K562 (cell line): ENCODE data around the gene FRMD1. TPM values are rescaled to one million over a fixed set of nuclear protein-coding genes. Genes with fewer than 3 reads are reported as not detected.

Experiments used
- ATAC-seq: fragments of 200-7000 bp; cut with Tn5 transposase; 3 replicates; pipeline ENCODE4 v1.9.1; 2020; ENCODE audit warnings: moderate library complexity
- BruUV-seq: library from RNA; stranded (reverse); fragments of 400-500 nt; replicated peaks from 2 replicates; lab custom pipeline; 2021; lab: Mats Ljungman, UMichigan
- CTCF ChIA-PET: fragments of 300-600 bp; formaldehyde crosslinking; extraction: SDS; loops from one replicate; lab custom pipeline; 2021; ENCODE audit warnings: low intra/inter-chr PET ratio; lab: Yijun Ruan, JAX
- POLR2A ChIA-PET: fragments of 300-600, 350-650 bp; sonication (Branson Sonifier 250); formaldehyde crosslinking; extraction: SDS; loops from one replicate; lab custom pipeline; 2021; ENCODE audit warnings: antibody characterized with exemption, inconsistent platforms; lab: Yijun Ruan, JAX
- DNase-seq, 4 experiments: peaks; one replicate each; pipeline versions ENCODE4 v3.0.0 to v3.0.0-alpha.2; 2011 to 2018; ENCODE audit warnings: low spot score in 3 of 4, mixed read lengths in 3 of 4; ENCODE audit errors: extremely low read depth in 1 of 4
- FAIRE-seq: peaks from 2 replicates; lab custom pipeline; 2011; peaks lifted over from hg19 to GRCh38; lab: Jason Lieb, UNC
- H2AFZ ChIP-seq: 2 replicates; pipeline ENCODE4 v1.6.0; 2011; ENCODE audit warnings: low read depth, low read length, control low read depth, inconsistent platforms
- H3K27ac ChIP-seq: fragments of 200-600 bp; 3 replicates; pipeline ENCODE4 v1.8.0; 2011; ENCODE audit warnings: low read depth, mild to moderate bottlenecking, control low read depth, inconsistent platforms, low read length, moderate library complexity, mixed read lengths; ENCODE audit errors: extremely low read depth
- H3K27me3 ChIP-seq, 2 experiments: fragments of 300-600 bp in 1 of 2; 2 replicates in 1 of 2; 3 replicates in 1 of 2; pipeline versions ENCODE4 v1.6.0 to v1.8.0; 2011; ENCODE audit warnings: inconsistent platforms in 2 of 2, low read length in 2 of 2, mild to moderate bottlenecking in 1 of 2, mixed read lengths in 1 of 2, moderate library complexity in 1 of 2; ENCODE audit not compliant: control insufficient read depth in 2 of 2, insufficient read depth in 2 of 2
- H3K36me3 ChIP-seq: fragments of 300-600 bp; 3 replicates; pipeline ENCODE4 v1.8.0; 2011; ENCODE audit warnings: mild to moderate bottlenecking, low read length, inconsistent platforms; ENCODE audit not compliant: control insufficient read depth, insufficient read depth
- H3K4me1 ChIP-seq, 2 experiments: fragments of 200-600 bp in 1 of 2; replicated peaks in 1 of 2; 2 replicates in 1 of 2; 3 replicates in 1 of 2; pipeline versions ENCODE4 v1.5.1 to v1.8.0; 2011; ENCODE audit warnings: inconsistent platforms in 2 of 2, low read length in 2 of 2, mild to moderate bottlenecking in 1 of 2, mixed read lengths in 1 of 2, moderate library complexity in 1 of 2; ENCODE audit not compliant: control insufficient read depth in 2 of 2, insufficient read depth in 2 of 2
- H3K4me2 ChIP-seq: 2 replicates; pipeline ENCODE4 v1.6.1; 2011; ENCODE audit warnings: low read length, control low read depth, inconsistent platforms, mixed read lengths; ENCODE audit not compliant: insufficient read depth
- H3K4me3 ChIP-seq: fragments of 200-600 bp; sonication (generic), shearing (Covaris generic); 2 replicates; pipeline ENCODE4 v1.5.1; 2016; ENCODE audit warnings: control low read depth, inconsistent platforms
- H3K79me2 ChIP-seq: fragments of 200-600 bp; 3 replicates; pipeline ENCODE4 v1.8.0; 2011; ENCODE audit warnings: low read length, inconsistent platforms; ENCODE audit not compliant: control insufficient read depth, insufficient read depth
- H3K9ac ChIP-seq, 2 experiments: 2 replicates each; pipeline versions ENCODE4 v1.6.0 to v1.6.1; 2011; ENCODE audit warnings: low read depth in 2 of 2, low read length in 2 of 2, control low read depth in 1 of 2, inconsistent platforms in 1 of 2, mild to moderate bottlenecking in 1 of 2, mixed read lengths in 1 of 2; ENCODE audit not compliant: insufficient read depth in 1 of 2
- H3K9me1 ChIP-seq: one replicate; pipeline ENCODE4 v1.6.0; 2011; ENCODE audit warnings: inconsistent platforms, mild to moderate bottlenecking, low read length, moderate library complexity; ENCODE audit not compliant: control insufficient read depth, insufficient read depth
- H3K9me3 ChIP-seq: replicated peaks from 2 replicates; pipeline ENCODE4 v1.5.1; 2011; ENCODE audit warnings: low read depth, low read length, inconsistent platforms; ENCODE audit not compliant: control insufficient read depth, insufficient read depth
- H4K20me1 ChIP-seq: replicated peaks from 2 replicates; pipeline ENCODE4 v1.6.1; 2011; ENCODE audit warnings: low read length, inconsistent platforms, mixed read lengths; ENCODE audit not compliant: control insufficient read depth, insufficient read depth
- BRF1 ChIP-seq: IDR thresholded peaks from 3 replicates; pipeline ENCODE4 v1.6.1; 2011; ENCODE audit warnings: borderline replicate concordance, mild to moderate bottlenecking; ENCODE audit not compliant: insufficient read length; ENCODE audit errors: extremely low read depth
- CEBPB ChIP-seq: fragments of 450-650 bp; IDR thresholded peaks from 2 replicates; pipeline ENCODE4 v1.6.1; 2016; ENCODE audit warnings: missing genetic modification characterization, missing compliant biosample characterization
- CHD1 ChIP-seq: fragments of 200-600 bp; sonication (generic); IDR thresholded peaks from one replicate; pipeline ENCODE4 v1.6.1; 2012; ENCODE audit warnings: mild to moderate bottlenecking, moderate library complexity, low read length, inconsistent platforms
- SMARCA4 ChIP-seq: fragments of 450-650 bp; IDR thresholded peaks from 2 replicates; pipeline ENCODE4 v1.6.1; 2016
- ZBTB7A ChIP-seq: IDR thresholded peaks from 2 replicates; pipeline ENCODE4 v1.6.1; 2011; ENCODE audit warnings: low read depth, mild to moderate bottlenecking, low read length, moderate library complexity, borderline replicate concordance; ENCODE audit not compliant: control insufficient read depth
- ZNF263 ChIP-seq: sonication (generic); formaldehyde crosslinking; IDR thresholded peaks from 2 replicates; pipeline ENCODE4 v1.8.0; 2022; ENCODE audit warnings: mild to moderate bottlenecking, missing genetic modification reagents, borderline replicate concordance
- ZNF583 ChIP-seq: fragments of 250-450 bp; sonication (Bioruptor Pico); IDR thresholded peaks from 2 replicates; pipeline ENCODE4 v1.4.0; 2020
- WGBS: fragments of 100-300 bp; shearing (Covaris generic); methylation state at CpG from one replicate; pipeline ENCODE4 v1.1.6; 2016; ENCODE audit warnings: low coverage, mixed read lengths; ENCODE audit not compliant: insufficient coverage; ENCODE audit errors: missing lambda C conversion rate; 5-methylcytosine and 5-hydroxymethylcytosine counted together
- in situ Hi-C: fragments of 300-500 bp; cut with MboI; formaldehyde crosslinking; loops from 4 replicates; pipeline ENCODE4 v1.15.0; 2018; ENCODE audit warnings: inconsistent platforms, mixed read lengths
- intact Hi-C: fragments of 100-400 bp; cut with micrococcal nuclease; formaldehyde crosslinking; loops from 2 replicates; pipeline ENCODE4 v1.14.2; 2022
- polyA plus RNA-seq, 8 experiments: library from polyadenylated mRNA; depleted of rRNA in 4 of 8; stranded (reverse) in 5 of 8; unstranded in 3 of 8; fragments of >200 nt; fragmentation: Nextera tagmentation in 2 of 8; fragmentation: Illumina TruSeq in 1 of 8; extraction: Ambion mirVana in 2 of 8; extraction: Trizol in 1 of 8; gene quantifications; 2 replicates each; pipeline versions ENCODE4 v1.2.1 to v1.2.3, GENCODE V29; 2011 to 2014; ENCODE audit warnings: inconsistent platforms in 1 of 8, missing spikeins in 1 of 8
- total RNA-seq, 7 experiments: library from RNA; depleted of rRNA in 6 of 7; stranded (reverse); fragments of >200 nt in 6 of 7; fragmentation: Illumina TruSeq in 2 of 7; extraction: Trizol in 2 of 7; gene quantifications; 2 replicates each; pipeline versions ENCODE4 v1.2.1 to v1.2.3, GENCODE V29; 2011 to 2021; ENCODE audit warnings: low replicate concordance in 1 of 7
- TF ChIP-seq, protein P1 (sequence below), 2 experiments: fragments of 450-650 bp in 1 of 2; sonication (generic) in 1 of 2; formaldehyde crosslinking; conservative IDR thresholded peaks; 2 replicates each; pipeline versions ENCODE4 v1.4.0 to v1.8.1; 2020 to 2022; ENCODE audit warnings: mild to moderate bottlenecking in 1 of 2, missing genetic modification reagents in 1 of 2
- TF ChIP-seq, protein P2 (sequence below), 2 experiments: fragments of 450-650 bp; IDR thresholded peaks; 2 replicates each; pipeline ENCODE4 v1.6.1; 2018; ENCODE audit warnings: mild to moderate bottlenecking in 2 of 2, low read depth in 1 of 2; ENCODE audit not compliant: partially characterized antibody in 2 of 2
- TF ChIP-seq, protein P3 (sequence below): fragments of 450-650 bp; IDR thresholded peaks from 2 replicates; pipeline ENCODE4 v1.6.1; 2017; ENCODE audit warnings: antibody characterized with exemption, mild to moderate bottlenecking
- TF ChIP-seq, protein P4 (sequence below): sonication (generic); formaldehyde crosslinking; IDR thresholded peaks from 2 replicates; pipeline ENCODE4 v1.4.0; 2020; ENCODE audit warnings: mild to moderate bottlenecking, missing genetic modification reagents

The FRMD1 gene
- total and polyA plus RNA-seq, 9 of the 15 experiments (the other 6 are each of a cell fraction or from before 2014, with no cell fraction given) = 0.01 to 0.04 (median 0.01) TPM; not detected in 6

DNA sequence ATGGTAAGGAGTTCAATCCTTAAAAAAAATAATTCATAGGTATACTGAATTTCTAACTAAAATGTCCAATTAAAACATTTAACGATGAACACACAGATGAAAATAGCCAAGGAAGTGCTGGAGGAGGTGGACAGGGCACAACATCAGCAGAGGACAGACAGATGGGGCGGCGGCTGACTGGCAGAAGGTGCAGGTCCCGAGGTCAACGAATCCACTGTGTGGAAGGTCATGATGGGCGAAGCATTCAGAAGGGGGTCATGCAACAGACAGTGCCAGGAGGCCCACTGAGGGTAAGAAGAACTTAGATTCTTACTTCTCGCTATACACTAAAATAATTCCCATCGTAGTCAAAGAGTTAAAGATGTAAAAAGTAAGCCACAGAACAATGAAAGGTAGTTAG is 34.2 kb upstream of the FRMD1 start:
- Histone ChIP-seq H3K27me3 (peaks cover 0 to 29% of the 10 kb centered on the region in 2 experiments; a peak in 4 of 5 replicates), H3K4me2 (no peak overlapping the region), H4K20me1 (no peaks in the 10 kb centered on the region), H2AFZ (no peak overlapping the region), H3K36me3 (no peaks in the 10 kb centered on the region), H3K9me3 (no peaks in the 10 kb centered on the region), H3K9ac (no peak overlapping the region), H3K9me1 (no peaks in the 10 kb centered on the region), H3K4me1 (no peaks in the 10 kb centered on the region; a peak in 2 of 5 replicates), H3K79me2 (no peaks in the 10 kb centered on the region), H3K4me3 (no peak overlapping the region), H3K27ac (no peak overlapping the region)
- intact Hi-C loops (no loop called here), in situ Hi-C loops (no loop called here)
- BruUV-seq = no TSS peak
- 0% methylated on average over 8 of the region's 8 CpGs for WGBS
- DNase-seq (no peak), ATAC-seq (no peak), FAIRE-seq (no peak)
- POLR2A ChIA-PET = no interaction called here
- CTCF ChIA-PET = interaction anchor here (0.6 kb wide), 1 partner anchor 645 kb away, joined by 4 read pairs; no protein-coding TSS in a partner anchor
- no peak for TF ChIP-seq ZNF263 (CRISPR knock-in tag)
- TF ChIP-seq, protein P1, sequence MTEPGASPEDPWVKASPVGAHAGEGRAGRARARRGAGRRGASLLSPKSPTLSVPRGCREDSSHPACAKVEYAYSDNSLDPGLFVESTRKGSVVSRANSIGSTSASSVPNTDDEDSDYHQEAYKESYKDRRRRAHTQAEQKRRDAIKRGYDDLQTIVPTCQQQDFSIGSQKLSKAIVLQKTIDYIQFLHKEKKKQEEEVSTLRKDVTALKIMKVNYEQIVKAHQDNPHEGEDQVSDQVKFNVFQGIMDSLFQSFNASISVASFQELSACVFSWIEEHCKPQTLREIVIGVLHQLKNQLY (CRISPR knock-in tag; conservative IDR thresholded peaks at IDR 0.05) = no peak
- no peak for TF ChIP-seq ZBTB7A
- TF ChIP-seq, protein P2, sequence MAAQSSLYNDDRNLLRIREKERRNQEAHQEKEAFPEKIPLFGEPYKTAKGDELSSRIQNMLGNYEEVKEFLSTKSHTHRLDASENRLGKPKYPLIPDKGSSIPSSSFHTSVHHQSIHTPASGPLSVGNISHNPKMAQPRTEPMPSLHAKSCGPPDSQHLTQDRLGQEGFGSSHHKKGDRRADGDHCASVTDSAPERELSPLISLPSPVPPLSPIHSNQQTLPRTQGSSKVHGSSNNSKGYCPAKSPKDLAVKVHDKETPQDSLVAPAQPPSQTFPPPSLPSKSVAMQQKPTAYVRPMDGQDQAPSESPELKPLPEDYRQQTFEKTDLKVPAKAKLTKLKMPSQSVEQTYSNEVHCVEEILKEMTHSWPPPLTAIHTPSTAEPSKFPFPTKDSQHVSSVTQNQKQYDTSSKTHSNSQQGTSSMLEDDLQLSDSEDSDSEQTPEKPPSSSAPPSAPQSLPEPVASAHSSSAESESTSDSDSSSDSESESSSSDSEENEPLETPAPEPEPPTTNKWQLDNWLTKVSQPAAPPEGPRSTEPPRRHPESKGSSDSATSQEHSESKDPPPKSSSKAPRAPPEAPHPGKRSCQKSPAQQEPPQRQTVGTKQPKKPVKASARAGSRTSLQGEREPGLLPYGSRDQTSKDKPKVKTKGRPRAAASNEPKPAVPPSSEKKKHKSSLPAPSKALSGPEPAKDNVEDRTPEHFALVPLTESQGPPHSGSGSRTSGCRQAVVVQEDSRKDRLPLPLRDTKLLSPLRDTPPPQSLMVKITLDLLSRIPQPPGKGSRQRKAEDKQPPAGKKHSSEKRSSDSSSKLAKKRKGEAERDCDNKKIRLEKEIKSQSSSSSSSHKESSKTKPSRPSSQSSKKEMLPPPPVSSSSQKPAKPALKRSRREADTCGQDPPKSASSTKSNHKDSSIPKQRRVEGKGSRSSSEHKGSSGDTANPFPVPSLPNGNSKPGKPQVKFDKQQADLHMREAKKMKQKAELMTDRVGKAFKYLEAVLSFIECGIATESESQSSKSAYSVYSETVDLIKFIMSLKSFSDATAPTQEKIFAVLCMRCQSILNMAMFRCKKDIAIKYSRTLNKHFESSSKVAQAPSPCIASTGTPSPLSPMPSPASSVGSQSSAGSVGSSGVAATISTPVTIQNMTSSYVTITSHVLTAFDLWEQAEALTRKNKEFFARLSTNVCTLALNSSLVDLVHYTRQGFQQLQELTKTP (IDR thresholded peaks at IDR 0.05; ENCODE audit: low read depth in 1 of 2, partially characterized antibody in 2 of 2) = no peak
- no peak for TF ChIP-seq BRF1
- TF ChIP-seq SMARCA4 = no peak
- TF ChIP-seq, protein P3, sequence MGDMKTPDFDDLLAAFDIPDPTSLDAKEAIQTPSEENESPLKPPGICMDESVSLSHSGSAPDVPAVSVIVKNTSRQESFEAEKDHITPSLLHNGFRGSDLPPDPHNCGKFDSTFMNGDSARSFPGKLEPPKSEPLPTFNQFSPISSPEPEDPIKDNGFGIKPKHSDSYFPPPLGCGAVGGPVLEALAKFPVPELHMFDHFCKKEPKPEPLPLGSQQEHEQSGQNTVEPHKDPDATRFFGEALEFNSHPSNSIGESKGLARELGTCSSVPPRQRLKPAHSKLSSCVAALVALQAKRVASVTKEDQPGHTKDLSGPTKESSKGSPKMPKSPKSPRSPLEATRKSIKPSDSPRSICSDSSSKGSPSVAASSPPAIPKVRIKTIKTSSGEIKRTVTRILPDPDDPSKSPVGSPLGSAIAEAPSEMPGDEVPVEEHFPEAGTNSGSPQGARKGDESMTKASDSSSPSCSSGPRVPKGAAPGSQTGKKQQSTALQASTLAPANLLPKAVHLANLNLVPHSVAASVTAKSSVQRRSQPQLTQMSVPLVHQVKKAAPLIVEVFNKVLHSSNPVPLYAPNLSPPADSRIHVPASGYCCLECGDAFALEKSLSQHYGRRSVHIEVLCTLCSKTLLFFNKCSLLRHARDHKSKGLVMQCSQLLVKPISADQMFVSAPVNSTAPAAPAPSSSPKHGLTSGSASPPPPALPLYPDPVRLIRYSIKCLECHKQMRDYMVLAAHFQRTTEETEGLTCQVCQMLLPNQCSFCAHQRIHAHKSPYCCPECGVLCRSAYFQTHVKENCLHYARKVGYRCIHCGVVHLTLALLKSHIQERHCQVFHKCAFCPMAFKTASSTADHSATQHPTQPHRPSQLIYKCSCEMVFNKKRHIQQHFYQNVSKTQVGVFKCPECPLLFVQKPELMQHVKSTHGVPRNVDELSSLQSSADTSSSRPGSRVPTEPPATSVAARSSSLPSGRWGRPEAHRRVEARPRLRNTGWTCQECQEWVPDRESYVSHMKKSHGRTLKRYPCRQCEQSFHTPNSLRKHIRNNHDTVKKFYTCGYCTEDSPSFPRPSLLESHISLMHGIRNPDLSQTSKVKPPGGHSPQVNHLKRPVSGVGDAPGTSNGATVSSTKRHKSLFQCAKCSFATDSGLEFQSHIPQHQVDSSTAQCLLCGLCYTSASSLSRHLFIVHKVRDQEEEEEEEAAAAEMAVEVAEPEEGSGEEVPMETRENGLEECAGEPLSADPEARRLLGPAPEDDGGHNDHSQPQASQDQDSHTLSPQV = no peak
- TF ChIP-seq, protein P4, sequence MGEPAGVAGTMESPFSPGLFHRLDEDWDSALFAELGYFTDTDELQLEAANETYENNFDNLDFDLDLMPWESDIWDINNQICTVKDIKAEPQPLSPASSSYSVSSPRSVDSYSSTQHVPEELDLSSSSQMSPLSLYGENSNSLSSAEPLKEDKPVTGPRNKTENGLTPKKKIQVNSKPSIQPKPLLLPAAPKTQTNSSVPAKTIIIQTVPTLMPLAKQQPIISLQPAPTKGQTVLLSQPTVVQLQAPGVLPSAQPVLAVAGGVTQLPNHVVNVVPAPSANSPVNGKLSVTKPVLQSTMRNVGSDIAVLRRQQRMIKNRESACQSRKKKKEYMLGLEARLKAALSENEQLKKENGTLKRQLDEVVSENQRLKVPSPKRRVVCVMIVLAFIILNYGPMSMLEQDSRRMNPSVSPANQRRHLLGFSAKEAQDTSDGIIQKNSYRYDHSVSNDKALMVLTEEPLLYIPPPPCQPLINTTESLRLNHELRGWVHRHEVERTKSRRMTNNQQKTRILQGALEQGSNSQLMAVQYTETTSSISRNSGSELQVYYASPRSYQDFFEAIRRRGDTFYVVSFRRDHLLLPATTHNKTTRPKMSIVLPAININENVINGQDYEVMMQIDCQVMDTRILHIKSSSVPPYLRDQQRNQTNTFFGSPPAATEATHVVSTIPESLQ (CRISPR knock-in tag) = no peak
- TF ChIP-seq CHD1 = no peak
- TF ChIP-seq ZNF583 (CRISPR knock-in tag) = no peak
- TF ChIP-seq CEBPB (tag) = no peak
